ENCODE results near the gene NAALADL2.

Gene NAALADL2

GRCh38 chr3:174891524-174892203, 32.5 kb downstream of the NAALADL2 start:
- no peak for DNase-seq

GRCh38 chr3:174907027-174907426, 47.9 kb downstream of the NAALADL2 start:
- DNase-seq: no peak

- DNase-seq: no peak
Observed at GRCh38 chr3:174907628-174908407, 48.7 kb downstream of the NAALADL2 start.

- no peak for DNase-seq
Observed at GRCh38 chr3:174931473-174932353, 72.6 kb downstream of the NAALADL2 start.

- peak; percentile 28 for DNase-seq
Observed at GRCh38 chr3:174936590-174936989, 77.5 kb downstream of the NAALADL2 start.

GRCh38 chr3:174937478-174937877, 78.3 kb downstream of the NAALADL2 start:
- DNase-seq: peak; percentile 70

- DNase-seq: no peak
Observed at GRCh38 chr3:174938102-174938501, 79.0 kb downstream of the NAALADL2 start.

GRCh38 chr3:174940151-174940550, 81.0 kb downstream of the NAALADL2 start:
- no peak for DNase-seq

GRCh38 chr3:174945276-174945675, 86.1 kb downstream of the NAALADL2 start:
- no peak for DNase-seq

- DNase-seq: no peak
Observed at GRCh38 chr3:174945951-174946350, 86.8 kb downstream of the NAALADL2 start.

- no peak for DNase-seq
Observed at GRCh38 chr3:174949523-174949922, 90.4 kb downstream of the NAALADL2 start.

- DNase-seq: no peak
Observed at GRCh38 chr3:174951034-174951433, 91.9 kb downstream of the NAALADL2 start.

GRCh38 chr3:174951498-174952005, 92.4 kb downstream of the NAALADL2 start:
- no peak for DNase-seq

GRCh38 chr3:174953068-174953467, 93.9 kb downstream of the NAALADL2 start:
- no peak for DNase-seq

GRCh38 chr3:174955513-174956016, 96.4 kb downstream of the NAALADL2 start:
- DNase-seq: no peak

- DNase-seq: no peak
Observed at GRCh38 chr3:174957081-174957480, 97.9 kb downstream of the NAALADL2 start.

- DNase-seq: no peak
Observed at GRCh38 chr3:174957551-174958001, 98.4 kb downstream of the NAALADL2 start.

- DNase-seq: no peak
Observed at GRCh38 chr3:174958671-174959328, 99.7 kb downstream of the NAALADL2 start.

- DNase-seq: no peak
Observed at GRCh38 chr3:174959556-174960065, 100.5 kb downstream of the NAALADL2 start.

- DNase-seq: no peak
Observed at GRCh38 chr3:174960898-174961297, 101.8 kb downstream of the NAALADL2 start.

GRCh38 chr3:174973465-174973864, 114.3 kb downstream of the NAALADL2 start:
- DNase-seq: no peak

GRCh38 chr3:174986685-174987084, 127.6 kb downstream of the NAALADL2 start:
- no peak for DNase-seq
